Germinal center (tissue), 1 donor: Measurements from ENCODE around the gene PAQR9.

Experiments used
- DNase-seq: peaks from one replicate; pipeline ENCODE4 v3.0.0; 2012; ENCODE audit warnings: mixed read lengths, low spot score

PAQR9 gene

GRCh38 chr3:142982038-142982773 is 18.7 kb upstream of the PAQR9 start:
- DNase-seq = no peak

DNA sequence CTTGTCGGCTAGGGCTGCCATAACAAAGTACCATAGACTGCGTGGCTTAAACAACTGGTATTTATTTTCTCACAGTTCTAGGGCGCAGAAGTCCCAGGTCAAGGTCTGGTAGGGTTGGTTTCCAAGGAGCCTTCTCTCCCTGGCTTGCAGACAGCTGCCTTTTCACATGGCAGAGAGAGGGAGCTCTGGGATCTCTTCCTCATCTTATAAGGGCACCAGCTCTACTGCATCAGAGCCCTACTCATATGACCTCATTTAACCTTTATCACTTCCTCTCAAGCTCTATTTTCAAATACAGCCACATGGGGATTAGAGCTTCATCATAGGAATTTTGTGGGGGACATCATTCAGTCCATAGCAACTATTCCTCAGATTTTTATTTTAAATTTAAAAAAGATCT is 17.6 kb upstream of the PAQR9 start:
- no peak for DNase-seq

DNA sequence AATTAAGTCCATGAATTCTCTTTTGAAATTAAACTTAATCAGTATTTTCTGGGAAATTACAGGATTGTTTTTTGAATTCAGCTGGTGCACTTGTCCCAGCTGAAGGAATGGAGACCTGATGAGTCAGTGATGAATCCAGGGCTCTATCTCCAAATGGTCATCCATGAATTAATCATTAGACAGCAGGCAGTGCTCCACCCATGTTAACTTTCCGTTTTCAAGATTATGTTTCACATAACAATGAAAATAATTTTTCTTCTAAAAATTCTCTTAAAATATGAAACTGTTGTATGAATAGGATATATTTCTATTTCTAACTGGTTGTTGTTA is 13.9 kb upstream of the PAQR9 start:
- DNase-seq = no peak

GRCh38 chr3:142976621-142977398 is 13.3 kb upstream of the PAQR9 start:
- no peak for DNase-seq

DNA sequence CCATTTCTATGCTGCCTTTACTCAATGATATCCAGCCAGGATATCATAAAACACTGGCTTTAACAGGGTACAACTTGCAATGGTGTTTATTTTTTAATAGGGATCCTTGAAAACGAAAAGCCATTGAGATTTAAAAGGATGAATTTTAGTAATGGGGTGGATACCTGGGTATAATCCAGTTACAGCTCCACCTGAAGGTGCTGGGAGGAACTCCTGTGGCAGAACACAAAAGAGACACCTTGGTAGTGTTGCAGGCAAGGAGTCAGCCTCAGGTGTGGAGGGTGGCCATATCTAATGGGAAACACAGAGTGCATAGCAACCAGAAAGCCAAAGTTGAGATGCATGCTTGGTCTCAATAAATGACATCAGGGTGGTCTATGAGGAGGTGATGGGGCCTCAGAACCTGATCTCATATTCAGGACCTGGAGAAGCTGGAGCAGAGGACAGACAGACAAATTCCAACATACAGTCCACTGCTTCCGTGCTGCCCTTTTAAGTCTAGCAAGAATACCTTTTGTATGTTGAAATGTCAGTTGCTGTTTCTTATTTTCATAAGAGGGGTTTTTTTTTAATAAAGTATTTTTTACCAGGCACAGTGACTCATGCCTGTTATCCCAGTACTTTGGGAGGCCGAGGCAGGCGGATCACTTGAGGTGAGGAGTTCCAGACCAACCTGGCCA is 12.0 kb upstream of the PAQR9 start:
- no peak for DNase-seq

DNA sequence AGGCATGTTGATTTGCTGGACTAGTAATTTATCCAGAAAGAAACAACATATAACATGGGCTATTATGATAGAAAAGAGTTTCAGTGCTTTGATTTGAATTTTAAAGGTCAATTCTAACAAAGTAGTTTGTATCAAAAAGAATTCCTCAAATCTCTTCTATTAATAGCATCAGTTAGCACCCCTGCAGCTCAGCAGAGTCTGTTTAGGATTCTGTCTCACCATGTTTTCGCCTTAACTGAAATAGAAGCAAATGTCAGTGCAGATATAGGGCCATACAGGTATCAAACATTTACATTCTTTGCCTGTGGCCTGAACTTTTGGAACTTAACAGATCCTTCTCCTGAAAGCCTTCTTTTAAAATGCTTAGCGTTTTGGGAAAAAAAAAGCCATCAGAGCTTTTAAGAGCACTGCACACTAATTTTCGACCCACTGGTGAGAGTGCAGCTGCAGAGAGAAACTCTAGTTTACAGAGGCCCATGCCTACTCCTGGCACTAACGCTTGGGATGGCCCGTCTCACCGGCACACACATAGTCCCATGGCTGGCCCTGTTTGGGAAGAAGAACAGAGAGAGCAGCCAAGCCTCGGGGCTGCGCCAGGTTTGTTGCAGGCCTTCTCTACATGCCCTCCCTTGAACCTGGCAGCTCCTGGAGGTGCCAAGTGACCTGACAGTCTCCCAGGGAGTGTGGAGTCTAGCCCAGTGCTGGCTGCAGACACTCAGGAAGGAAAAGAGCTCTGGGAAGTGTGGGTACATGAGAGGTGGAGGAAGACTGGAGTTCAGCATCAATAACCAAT is 9.9 kb upstream of the PAQR9 start:
- DNase-seq = no peak

GRCh38 chr3:142972092-142972753 is 8.7 kb upstream of the PAQR9 start:
- DNase-seq = no peak

DNA sequence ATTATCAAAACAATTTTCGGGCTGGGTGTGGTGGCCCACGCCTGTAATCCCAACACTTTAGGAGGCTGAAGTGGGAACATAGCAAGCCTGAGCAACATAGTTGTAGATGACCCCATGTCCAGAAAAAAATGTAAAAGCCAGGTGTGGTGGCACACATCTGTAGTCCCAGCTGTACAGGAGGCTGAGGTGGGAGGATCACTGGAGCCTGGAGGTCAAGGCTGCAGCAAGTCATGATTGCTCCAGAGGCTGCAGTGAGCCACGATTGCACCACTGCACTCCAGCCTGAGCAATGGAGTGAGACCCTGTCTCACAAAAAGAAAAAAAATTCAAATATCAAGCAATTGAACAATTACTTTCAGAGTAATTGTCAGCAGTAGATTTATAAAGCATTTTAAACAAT is 8.0 kb upstream of the PAQR9 start:
- DNase-seq = no peak

- no peak for DNase-seq
These were observed 5.0 kb upstream of the PAQR9 start for GRCh38 chr3:142968319-142969025.

DNA sequence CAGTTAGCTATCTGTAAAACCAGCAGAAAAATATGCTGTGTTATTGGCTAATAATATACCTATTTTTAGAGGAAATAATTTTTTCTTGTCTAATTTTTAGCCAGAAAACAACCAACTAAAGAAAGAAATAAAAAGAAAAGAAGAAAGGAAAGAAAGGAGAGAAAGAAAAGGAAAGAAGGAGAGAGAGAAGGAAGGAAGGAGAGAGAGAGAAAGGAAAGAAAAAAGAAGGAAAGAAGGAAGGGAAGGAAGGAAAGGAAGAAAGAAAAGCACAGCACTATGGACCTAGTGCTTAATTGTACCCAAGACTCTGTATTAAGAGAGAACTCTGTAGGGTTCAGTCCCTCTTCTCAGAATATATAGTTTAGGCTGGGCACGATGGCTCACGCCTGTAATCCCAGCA is 3.3 kb upstream of the PAQR9 start:
- DNase-seq = no peak

DNA sequence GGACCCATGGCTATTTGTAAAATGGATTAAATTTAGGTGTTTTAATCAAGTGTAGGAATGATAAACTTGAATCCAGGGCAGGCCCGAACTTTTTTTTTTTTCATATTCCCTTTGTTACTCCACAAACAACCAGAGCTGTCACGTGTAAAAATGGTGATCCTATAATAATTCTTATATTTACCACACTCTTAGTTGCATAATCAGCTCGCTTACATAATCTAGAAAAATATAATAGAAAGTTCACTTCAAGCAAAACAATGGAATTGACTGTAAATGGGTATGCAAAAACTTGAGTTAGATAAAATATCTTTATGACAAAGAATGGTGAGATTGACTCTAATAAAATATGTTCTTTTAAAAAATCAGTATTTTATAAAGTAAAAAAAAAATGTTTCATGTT is 2.1 kb upstream of the PAQR9 start:
- no peak for DNase-seq

- no peak for DNase-seq
These were observed 299 bp downstream of the PAQR9 start for GRCh38 chr3:142963234-142963515.

DNA sequence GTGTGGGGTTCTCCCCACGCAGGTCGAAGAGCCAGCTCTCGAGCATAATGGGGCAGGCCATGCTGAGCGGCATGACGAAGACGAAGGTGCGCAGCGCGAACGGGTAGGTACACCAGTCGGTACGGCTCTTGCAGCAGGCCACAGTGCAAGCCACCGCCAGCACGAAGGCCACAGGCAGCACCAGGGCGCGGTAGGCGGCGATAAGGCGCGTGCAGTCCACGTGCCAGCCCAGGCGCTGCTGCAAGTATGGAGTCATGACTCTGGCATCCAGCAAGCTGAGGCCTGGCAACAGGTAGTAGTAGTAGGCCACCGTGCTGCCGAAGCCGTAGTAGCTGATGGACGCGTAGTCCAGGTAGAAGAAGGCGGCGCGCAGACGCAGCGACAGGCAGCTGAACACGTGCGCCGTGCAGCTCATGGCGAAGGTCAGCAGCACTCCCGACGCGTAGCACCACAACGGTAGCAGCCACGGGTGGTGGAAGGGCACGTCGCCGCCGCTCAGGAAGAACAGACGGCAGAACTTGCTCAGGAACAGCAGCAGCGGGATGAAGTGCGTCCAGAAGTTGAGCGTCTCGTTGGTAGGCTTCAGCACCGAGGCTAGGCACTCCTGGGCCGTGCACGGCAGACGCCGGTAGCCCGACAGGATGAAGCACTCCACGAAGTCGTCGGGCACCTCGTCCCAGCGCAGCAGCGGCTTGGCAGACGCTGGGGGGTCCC is 797 bp downstream of the PAQR9 start:
- no peak for DNase-seq

DNA sequence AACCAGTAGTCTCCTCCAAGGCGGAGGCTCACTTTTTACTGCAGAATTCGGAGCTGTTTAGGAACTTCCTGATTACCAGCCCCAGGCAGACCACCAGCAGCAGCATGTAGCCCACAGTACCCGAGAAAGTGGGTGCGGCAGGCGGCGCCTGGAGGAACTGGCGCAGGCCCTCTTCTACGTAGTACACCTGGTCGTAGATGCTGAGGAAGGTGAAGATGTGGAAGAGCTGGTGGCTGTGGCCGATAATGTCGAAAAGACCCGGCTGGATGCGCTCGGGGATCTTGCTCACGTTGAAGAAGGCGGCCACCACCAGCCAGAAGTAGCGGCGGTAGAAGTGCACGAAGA is 1.3 kb downstream of the PAQR9 start:
- no peak for DNase-seq

- DNase-seq = no peak
These were observed 1.9 kb downstream of the PAQR9 start for GRCh38 chr3:142961539-142961938.

DNA sequence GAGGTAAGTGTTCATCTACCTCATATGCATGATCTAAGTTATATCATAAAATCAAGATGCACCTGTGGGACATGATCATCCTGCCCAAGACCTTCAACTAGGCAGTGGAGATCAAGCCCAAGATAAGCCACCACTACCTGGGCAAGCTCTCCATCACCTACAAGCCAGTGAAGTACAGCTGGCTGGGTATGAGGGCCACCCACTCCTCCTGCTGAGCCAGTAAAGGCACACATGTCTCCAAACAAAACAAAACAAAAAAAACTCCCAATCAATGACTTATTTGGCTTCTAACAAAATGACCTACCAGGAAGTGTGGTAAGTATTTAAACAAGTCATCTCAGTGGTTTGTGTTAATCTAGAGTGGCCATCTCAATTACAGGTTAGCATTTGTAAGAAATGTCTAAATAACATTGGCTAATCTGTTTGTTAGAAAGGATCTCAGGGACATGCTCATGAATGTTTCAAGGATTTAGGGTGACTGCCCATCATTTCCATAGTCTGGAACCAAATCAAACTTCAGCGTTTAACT is 3.1 kb downstream of the PAQR9 start:
- DNase-seq = no peak

GRCh38 chr3:142958707-142959106 is 4.8 kb downstream of the PAQR9 start:
- DNase-seq = no peak

- DNase-seq = no peak
These were observed 10.0 kb downstream of the PAQR9 start for GRCh38 chr3:142953443-142953842.

DNA sequence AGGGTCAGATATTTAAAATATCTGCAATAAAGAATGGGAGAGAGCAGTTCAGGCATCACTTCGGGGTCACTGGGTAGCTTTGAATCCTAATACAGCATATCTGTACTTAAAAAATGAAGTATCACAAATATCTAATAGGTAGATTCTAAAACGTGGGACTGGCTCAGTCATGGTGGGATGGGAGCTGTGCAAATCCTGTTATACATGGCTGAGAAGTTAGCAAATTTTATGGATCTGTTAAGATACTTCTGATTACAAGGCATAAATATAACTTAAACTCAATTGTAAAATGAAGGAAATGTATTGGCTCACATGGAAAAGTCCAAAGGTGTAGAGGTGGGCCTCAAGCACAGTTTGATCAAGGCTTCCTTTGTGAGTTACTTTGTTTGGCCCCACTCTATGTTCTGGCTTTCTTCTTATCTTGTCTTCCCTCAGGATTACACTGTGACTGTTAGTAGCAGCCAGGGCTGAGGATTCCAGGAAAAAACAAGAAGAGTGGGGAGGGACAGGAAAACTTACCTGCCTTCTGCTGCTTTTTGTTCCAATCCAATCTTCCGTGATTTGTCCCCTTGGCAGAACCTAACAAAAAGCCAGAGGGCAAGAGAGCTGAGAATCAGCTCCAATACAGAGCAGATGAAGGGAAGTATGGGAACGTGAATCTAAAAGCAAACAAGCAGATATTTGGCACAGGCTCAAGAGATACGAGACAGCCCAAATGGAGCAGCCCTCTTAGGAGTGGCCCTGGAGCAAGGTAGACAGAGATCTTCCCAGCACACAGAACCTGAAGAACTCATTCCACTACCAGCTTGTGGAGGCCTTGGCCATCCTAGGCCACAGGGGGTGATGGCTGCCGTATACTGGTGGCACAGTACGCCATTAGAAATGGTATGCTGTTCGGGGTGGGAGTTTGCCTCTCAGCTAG is 10.9 kb downstream of the PAQR9 start:
- DNase-seq = no peak

DNA sequence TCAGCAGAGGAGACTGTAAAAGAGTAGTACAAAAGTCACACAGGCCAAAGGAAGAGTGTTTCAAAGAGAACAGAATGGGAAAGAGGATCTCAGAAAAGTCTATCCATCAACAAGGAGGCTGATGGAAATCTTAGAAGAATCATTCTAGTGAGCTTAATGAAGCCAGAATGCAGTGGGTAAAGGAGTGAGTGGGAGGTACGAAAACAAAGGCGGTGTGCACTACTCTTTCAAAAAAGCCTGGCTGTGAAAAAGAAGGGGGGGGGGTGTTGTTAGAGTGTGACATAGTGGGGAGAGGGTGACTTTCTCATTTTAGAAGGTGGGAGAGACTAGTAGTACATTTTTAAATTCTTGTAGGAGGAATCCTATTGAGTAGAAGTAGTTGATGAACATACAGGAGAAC is 11.7 kb downstream of the PAQR9 start:
- DNase-seq = no peak
